Calu3 (cell line): ENCODE results near the gene LDLRAP1. TPM values are rescaled to one million over a fixed set of nuclear protein-coding genes. Genes with fewer than 3 reads are reported as not detected.

Source experiments
- BruUV-seq: library from RNA; stranded (reverse); fragments of 400-500 nt; replicated peaks from 2 replicates; lab custom pipeline; 2021; lab: Mats Ljungman, UMichigan
- CTCF ChIA-PET: fragments of 300-600 bp; sonication (Branson Sonifier 250); formaldehyde crosslinking; loops from one replicate; lab custom pipeline; 2022; ENCODE audit warnings: antibody characterized with exemption; lab: Charles Lee
- DNase-seq: peaks from one replicate; pipeline ENCODE4 v3.0.0; 2022
- H3K27ac Mint-ChIP-seq: one replicate; pipeline ENCODE4 v1.8.0; 2022; ENCODE audit warnings: mixed read lengths; ENCODE audit not compliant: unreplicated experiment
- H3K27me3 Mint-ChIP-seq: one replicate; pipeline ENCODE4 v1.8.0; 2022; ENCODE audit warnings: mixed read lengths; ENCODE audit not compliant: unreplicated experiment
- H3K36me3 Mint-ChIP-seq: one replicate; pipeline ENCODE4 v1.8.0; 2022; ENCODE audit warnings: mild to moderate bottlenecking, moderate library complexity, mixed read lengths; ENCODE audit not compliant: insufficient read depth, unreplicated experiment
- H3K4me1 Mint-ChIP-seq: one replicate; pipeline ENCODE4 v1.8.0; 2022; ENCODE audit warnings: mild to moderate bottlenecking, low read depth, mixed read lengths; ENCODE audit not compliant: unreplicated experiment
- H3K4me3 Mint-ChIP-seq: one replicate; pipeline ENCODE4 v1.8.0; 2022; ENCODE audit warnings: mild to moderate bottlenecking, low read depth, moderate library complexity, mixed read lengths; ENCODE audit not compliant: unreplicated experiment
- H3K9me3 Mint-ChIP-seq: one replicate; pipeline ENCODE4 v1.8.0; 2022; ENCODE audit warnings: low read depth, mixed read lengths; ENCODE audit not compliant: unreplicated experiment
- intact Hi-C: fragments of 100-400 bp; cut with micrococcal nuclease; formaldehyde crosslinking; loops from one replicate; pipeline ENCODE4 v1.10.0; 2022; ENCODE audit not compliant: unreplicated experiment
- total RNA-seq: library from RNA; stranded (reverse); gene quantifications from 2 replicates; pipeline ENCODE4 v1.2.3, GENCODE V29; 2022
- TF ChIP-seq, protein P1 (sequence below): fragments of 200-600 bp; IDR thresholded peaks from one replicate; pipeline ENCODE4 v1.8.0; 2022; ENCODE audit warnings: antibody characterized with exemption; ENCODE audit not compliant: unreplicated experiment

LDLRAP1 gene
- total RNA-seq, 1 experiment from 2014 or later = 8.3 TPM

GRCh38 chr1:25530186-25531081, 13.0 kb upstream of the LDLRAP1 start:
- no peak for DNase-seq
- Mint-ChIP-seq H3K36me3 (no peaks in the 10 kb centered on the region), H3K9me3 (no peaks in the 10 kb centered on the region), H3K4me1 (no peaks in the 10 kb centered on the region), H3K27ac (no peak overlapping the region), H3K4me3 (no peak overlapping the region), H3K27me3 (peaks cover 10% of the 10 kb centered on the region)
- intact Hi-C loops = no loop called here
- CTCF ChIA-PET = no interaction called here
- TF ChIP-seq, protein P1, sequence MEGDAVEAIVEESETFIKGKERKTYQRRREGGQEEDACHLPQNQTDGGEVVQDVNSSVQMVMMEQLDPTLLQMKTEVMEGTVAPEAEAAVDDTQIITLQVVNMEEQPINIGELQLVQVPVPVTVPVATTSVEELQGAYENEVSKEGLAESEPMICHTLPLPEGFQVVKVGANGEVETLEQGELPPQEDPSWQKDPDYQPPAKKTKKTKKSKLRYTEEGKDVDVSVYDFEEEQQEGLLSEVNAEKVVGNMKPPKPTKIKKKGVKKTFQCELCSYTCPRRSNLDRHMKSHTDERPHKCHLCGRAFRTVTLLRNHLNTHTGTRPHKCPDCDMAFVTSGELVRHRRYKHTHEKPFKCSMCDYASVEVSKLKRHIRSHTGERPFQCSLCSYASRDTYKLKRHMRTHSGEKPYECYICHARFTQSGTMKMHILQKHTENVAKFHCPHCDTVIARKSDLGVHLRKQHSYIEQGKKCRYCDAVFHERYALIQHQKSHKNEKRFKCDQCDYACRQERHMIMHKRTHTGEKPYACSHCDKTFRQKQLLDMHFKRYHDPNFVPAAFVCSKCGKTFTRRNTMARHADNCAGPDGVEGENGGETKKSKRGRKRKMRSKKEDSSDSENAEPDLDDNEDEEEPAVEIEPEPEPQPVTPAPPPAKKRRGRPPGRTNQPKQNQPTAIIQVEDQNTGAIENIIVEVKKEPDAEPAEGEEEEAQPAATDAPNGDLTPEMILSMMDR = no peak
- BruUV-seq = no TSS peak

DNA sequence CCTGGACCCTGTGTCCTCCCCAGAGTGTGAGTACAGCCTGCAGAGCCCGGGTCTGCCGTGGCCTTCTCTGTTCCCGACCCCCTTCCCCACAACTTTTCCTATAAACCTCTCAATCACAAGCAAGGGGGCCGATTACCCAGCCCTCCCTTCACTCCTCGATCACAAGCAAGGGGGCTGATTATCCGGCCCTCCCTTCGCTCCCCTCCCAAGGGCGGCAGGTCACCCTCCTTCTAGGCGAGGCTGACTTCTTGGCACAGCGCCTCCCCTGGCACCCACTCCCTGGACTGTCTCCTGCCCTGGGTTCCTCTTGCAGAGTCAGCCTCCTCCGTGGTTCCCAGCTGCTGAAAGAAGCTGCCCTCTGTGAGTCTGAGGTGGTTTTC, 12.3 kb upstream of the LDLRAP1 start:
- Mint-ChIP-seq H3K4me3 (no peak overlapping the region), H3K4me1 (no peaks in the 10 kb centered on the region), H3K27ac (no peak overlapping the region), H3K36me3 (no peaks in the 10 kb centered on the region), H3K27me3 (peaks cover 16% of the 10 kb centered on the region), H3K9me3 (no peaks in the 10 kb centered on the region)
- TF ChIP-seq, protein P1 = no peak
- CTCF ChIA-PET = no interaction called here
- no peak for DNase-seq
- intact Hi-C loops = no loop called here
- no TSS peak for BruUV-seq

DNA sequence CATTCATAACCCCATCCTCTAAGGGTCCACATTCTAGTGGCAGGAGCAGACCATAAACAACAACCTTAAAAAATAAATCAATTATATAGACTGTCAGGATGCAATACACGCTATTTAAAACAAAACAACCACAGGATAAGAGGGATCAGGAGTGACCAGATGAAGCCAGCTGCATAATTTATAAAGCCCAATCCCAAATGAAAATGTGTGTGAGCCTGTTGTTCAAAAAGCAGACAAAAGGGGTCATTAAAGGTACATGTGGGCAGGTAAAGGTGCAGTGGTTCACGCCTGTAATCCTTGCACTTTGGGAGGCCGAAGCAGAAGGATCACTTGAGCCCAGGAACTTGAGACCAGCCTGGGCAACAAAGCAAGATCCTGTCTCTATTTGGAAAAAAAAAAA, 10.4 kb upstream of the LDLRAP1 start:
- intact Hi-C loops = no loop called here
- Mint-ChIP-seq H3K9me3 (no peaks in the 10 kb centered on the region), H3K36me3 (no peaks in the 10 kb centered on the region), H3K4me3 (no peak overlapping the region), H3K27me3 (peaks cover 31% of the 10 kb centered on the region), H3K4me1 (peaks cover 1% of the 10 kb centered on the region), H3K27ac (no peak overlapping the region)
- TF ChIP-seq, protein P1 = no peak
- CTCF ChIA-PET = interaction anchor here (0.7 kb wide), 1 partner anchor 260 kb away, joined by 4 read pairs; no protein-coding TSS in a partner anchor
- no peak for DNase-seq
- no TSS peak for BruUV-seq

DNA sequence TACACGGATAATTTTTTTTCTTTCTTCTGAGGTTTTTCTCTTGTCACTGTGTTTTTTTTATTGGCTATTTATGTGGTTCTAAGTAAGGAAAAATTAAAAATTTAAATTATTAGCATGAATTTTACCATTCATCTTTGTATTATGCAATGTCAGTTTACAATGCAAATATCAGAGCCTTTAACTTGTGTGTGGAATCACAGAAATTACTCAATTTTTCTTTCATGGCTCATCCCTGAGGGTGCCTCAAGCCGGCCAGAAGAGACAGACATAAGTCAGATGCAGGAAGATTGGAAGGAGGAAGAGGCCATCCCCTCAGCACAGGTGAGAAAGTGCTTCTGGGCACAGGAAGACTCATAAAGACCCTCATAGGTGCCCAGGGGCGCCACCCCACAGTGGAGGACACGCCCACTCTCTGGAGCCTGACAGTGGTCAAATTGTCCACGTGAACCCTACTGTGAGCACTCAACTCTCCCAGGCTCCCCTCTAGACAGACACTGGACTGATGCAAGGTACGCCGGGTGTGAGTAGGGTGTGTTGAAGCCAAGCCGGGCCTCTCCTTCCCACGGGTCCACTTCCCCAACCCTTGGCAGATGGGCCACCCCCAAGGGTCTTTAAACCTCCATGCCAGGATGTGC, 9.5 kb upstream of the LDLRAP1 start:
- CTCF ChIA-PET = no interaction called here
- no TSS peak for BruUV-seq

More for the DNA sequence above, 9.5 kb upstream of the LDLRAP1 start:
- Mint-ChIP-seq H3K27ac (no peak overlapping the region), H3K4me1 (peaks cover 9% of the 10 kb centered on the region), H3K36me3 (no peaks in the 10 kb centered on the region), H3K9me3 (no peaks in the 10 kb centered on the region), H3K27me3 (peaks cover 31% of the 10 kb centered on the region), H3K4me3 (no peak overlapping the region)
- intact Hi-C loops = no loop called here
- TF ChIP-seq, protein P1 = no peak
- DNase-seq = no peak
